Gastrocnemius medialis (tissue), 4 donors: ENCODE measurements around the gene INPP5D.
"Not testable (repeated sequence)": the region's sequence is repeated elsewhere in the genome, so short reads cannot be mapped to it uniquely, and the experiment has no call there.

Experiments used
- POLR2A ChIP-seq, 2 donors: fragments of 450-650 bp; IDR thresholded peaks; one replicate each; pipeline ENCODE4 v1.6.1; 2017; ENCODE audit warnings: antibody characterized with exemption in 2 of 2, mild to moderate bottlenecking in 2 of 2, moderate library complexity in 2 of 2
- TF ChIP-seq, protein P1 (sequence below), 5 experiments: fragments of 450-650 bp in 3 of 5; fragments of 200-600 bp in 2 of 5; sonication (generic) in 2 of 5; IDR thresholded peaks in 4 of 5; conservative IDR thresholded peaks in 1 of 5; 1 replicate in 4 of 5; 2 replicates in 1 of 5; pipeline ENCODE4 v1.5.1; 2016 to 2019; ENCODE audit warnings: antibody characterized with exemption in 5 of 5, mild to moderate bottlenecking in 3 of 5, moderate library complexity in 3 of 5

DNA sequence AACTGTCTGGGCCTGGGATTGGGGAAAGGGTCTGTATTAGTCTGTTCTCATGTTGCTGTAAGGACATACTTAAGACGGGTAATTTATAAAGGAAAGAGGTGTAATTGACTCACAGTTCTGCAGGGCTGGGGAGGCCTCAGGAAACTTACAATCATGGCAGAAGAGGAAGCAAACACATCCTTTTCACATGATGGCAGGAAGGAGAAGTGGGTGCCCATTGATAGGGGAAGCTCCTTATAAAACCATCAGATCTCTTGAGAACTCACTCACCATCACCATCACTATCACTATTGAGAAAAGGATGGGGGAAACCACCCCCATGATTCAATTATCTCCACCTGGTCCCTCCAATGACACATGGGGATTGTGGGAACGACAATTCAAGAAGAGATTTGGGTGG lies 130.9 kb downstream of the INPP5D start:
- not testable (repeated sequence) for TF ChIP-seq POLR2A (IDR thresholded peaks at IDR 0.05)
- TF ChIP-seq, protein P1, sequence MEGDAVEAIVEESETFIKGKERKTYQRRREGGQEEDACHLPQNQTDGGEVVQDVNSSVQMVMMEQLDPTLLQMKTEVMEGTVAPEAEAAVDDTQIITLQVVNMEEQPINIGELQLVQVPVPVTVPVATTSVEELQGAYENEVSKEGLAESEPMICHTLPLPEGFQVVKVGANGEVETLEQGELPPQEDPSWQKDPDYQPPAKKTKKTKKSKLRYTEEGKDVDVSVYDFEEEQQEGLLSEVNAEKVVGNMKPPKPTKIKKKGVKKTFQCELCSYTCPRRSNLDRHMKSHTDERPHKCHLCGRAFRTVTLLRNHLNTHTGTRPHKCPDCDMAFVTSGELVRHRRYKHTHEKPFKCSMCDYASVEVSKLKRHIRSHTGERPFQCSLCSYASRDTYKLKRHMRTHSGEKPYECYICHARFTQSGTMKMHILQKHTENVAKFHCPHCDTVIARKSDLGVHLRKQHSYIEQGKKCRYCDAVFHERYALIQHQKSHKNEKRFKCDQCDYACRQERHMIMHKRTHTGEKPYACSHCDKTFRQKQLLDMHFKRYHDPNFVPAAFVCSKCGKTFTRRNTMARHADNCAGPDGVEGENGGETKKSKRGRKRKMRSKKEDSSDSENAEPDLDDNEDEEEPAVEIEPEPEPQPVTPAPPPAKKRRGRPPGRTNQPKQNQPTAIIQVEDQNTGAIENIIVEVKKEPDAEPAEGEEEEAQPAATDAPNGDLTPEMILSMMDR (IDR thresholded peaks at IDR 0.05 in 4 of 5, conservative IDR thresholded peaks at IDR 0.05 in 1 of 5): not testable (repeated sequence)
